Medulla oblongata (tissue), 1 donor: ENCODE measurements around the gene HSPB1.
"Not testable (repeated sequence)": the region's sequence is repeated elsewhere in the genome, so short reads cannot be mapped to it uniquely, and the experiment has no call there.

ENCODE experiments used
- DNase-seq: peaks from one replicate; pipeline ENCODE4 v3.0.0-alpha.2; 2015; ENCODE audit errors: extremely low spot score

The HSPB1 gene

GRCh38 chr7:76333511-76334101, 31.1 kb downstream of the HSPB1 start:
- DNase-seq: no peak

- no peak for DNase-seq
These were observed 32.0 kb downstream of the HSPB1 start for GRCh38 chr7:76334320-76334967.

DNA sequence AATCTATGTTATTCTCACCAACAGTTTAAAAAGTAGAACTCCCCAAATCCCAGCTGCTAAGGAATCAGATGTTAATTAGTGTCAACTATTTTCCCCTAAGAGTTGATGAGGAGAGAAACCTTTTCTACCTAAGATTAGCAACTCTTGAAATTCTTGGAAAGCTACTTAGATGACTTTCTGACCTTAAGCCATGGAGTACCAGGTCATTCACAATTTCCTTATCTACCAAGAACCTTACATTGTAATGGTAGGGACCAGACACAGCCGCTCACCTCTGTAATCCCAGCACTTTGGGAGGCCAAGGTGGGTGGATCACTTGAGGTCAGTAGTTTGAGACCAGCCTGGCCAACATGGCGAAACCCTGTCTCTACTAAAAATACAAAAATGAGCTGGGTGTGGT, 32.9 kb downstream of the HSPB1 start:
- DNase-seq: not testable (repeated sequence)

GRCh38 chr7:76336094-76336493, 33.6 kb downstream of the HSPB1 start:
- no peak for DNase-seq

GRCh38 chr7:76337147-76337546, 34.7 kb downstream of the HSPB1 start:
- DNase-seq: no peak

DNA sequence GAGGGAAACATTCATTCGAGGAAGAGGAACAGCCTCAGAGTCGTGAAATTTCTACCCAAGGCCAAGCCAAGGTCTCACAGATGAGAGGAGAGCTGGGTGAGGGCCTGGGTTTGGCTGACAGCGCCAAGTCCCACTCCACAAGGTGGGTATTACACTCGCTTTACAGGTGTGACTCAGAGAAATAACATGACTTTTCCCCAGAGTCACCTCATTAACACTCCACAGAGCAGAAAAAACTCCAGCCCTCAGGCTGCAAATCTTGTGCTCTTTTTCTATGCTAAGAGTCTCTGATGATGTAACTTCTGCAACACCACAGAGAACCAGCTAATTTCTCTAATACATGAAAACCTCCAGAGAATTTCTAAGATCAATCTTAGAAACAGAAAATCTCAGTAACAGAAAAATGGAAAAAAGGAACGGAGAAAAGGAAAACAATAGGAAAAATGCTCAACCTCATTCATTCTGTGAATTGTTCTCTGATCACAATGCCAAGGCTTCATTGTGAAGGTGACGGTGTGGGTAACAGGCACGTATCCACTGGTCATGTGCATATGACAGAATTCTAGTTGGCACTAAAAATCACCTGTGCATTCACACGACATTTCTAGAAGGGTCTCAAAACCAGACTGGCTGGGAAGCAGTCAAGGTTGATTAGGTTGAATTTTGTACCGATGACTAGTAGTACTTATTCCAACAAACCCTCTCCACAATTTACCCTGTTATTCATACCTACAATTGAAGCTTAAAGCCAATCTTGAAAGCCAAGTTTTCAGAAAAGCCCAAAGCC, 36.0 kb downstream of the HSPB1 start:
- no peak for DNase-seq

GRCh38 chr7:76340617-76341131, 38.2 kb downstream of the HSPB1 start:
- DNase-seq: no peak

DNA sequence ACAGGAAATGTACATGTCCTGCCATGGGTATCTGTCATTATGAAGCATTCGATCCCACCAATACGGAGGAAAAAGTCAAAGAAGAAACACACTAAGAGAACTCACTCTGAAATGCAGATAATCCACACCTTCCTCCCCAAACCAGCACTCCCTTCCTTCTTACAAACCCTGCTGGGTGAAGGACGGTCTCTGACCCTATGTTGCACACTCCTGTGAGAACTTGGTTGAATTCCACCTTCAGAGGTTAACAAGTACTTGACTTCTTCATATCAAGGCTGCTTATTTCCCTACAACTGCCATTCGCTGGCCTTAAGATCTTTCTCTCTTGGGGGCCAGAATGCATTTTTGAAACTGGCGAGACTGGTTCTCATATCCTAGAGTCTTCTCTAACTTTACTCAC, 39.7 kb downstream of the HSPB1 start:
- no peak for DNase-seq

DNA sequence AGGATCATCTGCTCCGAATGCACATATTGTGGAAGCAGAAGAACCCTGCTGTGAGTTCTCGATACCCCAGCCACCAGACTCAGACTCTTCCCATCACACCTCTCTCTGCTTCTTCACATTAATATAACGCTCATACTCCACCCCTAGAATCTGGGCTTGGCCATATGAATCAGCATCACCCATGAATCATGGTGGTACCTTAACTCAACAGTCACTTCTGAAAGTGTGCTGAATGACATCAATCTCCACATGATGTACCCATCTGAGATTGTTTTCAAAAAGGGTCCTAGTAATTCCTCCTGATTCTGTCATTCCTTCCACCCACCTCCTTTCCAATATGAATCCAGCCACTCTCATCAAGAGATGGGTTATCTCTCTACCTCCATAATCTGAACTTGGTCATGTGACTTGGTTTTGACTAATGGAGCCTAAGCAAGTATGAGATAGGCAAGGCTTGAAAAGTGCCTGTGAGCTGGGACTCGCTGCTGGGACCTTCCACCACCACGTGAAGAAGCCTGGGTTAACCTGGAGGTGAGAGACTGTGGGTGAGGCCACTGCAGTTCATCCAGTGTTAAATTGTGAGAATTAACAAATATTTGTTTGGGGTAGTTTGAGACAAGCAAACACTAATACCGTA, 40.9 kb downstream of the HSPB1 start:
- no peak for DNase-seq

GRCh38 chr7:76343931-76344321, 41.5 kb downstream of the HSPB1 start:
- no peak for DNase-seq

GRCh38 chr7:76346097-76346496, 43.6 kb downstream of the HSPB1 start:
- no peak for DNase-seq

- DNase-seq: no peak
These were observed 44.3 kb downstream of the HSPB1 start for GRCh38 chr7:76346778-76347177.

GRCh38 chr7:76347710-76348109, 45.2 kb downstream of the HSPB1 start:
- no peak for DNase-seq

GRCh38 chr7:76349313-76349885, 46.9 kb downstream of the HSPB1 start:
- no peak for DNase-seq

DNA sequence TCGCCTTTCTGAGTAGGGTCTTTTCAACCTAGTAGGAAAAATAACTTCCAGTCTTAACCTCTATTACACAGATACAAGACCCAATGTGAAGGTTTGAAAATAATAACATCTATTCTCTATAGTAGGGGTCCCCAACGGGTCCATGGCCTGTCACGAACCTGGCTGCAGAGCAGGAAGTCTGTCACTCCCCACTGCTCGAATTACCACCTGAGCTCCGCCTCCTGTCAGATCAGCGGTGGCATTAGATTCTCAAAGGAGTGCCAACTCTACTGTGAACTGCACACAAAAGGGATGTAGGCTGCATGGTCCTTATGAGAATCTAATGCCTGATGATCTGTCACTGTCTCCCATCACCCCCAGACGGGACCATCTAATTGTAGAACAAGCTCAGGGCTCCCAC, 48.9 kb downstream of the HSPB1 start:
- no peak for DNase-seq

DNA sequence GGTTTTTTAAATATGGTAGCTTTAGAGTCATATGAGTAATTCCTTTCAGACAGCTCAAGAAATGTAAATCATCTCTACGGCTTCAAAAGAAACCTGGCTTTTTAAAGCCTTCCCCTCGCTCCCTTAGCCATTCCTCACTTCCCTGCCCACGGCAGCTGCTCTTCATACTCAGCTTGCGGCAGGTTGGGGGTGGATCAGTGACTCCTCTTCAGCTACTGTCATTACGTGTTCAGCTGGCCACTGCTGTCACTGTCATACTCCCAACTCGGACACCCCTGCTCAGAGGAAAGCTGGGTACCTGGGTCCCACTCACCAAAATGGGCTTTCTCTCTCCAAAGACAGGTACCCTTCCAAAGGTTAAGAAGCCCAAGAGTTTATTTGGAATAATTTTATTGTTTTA, 49.7 kb downstream of the HSPB1 start:
- no peak for DNase-seq

- no peak for DNase-seq
These were observed 51.3 kb downstream of the HSPB1 start for GRCh38 chr7:76353744-76354143.
